ENCODE measurements around the gene SUN1.

DNA sequence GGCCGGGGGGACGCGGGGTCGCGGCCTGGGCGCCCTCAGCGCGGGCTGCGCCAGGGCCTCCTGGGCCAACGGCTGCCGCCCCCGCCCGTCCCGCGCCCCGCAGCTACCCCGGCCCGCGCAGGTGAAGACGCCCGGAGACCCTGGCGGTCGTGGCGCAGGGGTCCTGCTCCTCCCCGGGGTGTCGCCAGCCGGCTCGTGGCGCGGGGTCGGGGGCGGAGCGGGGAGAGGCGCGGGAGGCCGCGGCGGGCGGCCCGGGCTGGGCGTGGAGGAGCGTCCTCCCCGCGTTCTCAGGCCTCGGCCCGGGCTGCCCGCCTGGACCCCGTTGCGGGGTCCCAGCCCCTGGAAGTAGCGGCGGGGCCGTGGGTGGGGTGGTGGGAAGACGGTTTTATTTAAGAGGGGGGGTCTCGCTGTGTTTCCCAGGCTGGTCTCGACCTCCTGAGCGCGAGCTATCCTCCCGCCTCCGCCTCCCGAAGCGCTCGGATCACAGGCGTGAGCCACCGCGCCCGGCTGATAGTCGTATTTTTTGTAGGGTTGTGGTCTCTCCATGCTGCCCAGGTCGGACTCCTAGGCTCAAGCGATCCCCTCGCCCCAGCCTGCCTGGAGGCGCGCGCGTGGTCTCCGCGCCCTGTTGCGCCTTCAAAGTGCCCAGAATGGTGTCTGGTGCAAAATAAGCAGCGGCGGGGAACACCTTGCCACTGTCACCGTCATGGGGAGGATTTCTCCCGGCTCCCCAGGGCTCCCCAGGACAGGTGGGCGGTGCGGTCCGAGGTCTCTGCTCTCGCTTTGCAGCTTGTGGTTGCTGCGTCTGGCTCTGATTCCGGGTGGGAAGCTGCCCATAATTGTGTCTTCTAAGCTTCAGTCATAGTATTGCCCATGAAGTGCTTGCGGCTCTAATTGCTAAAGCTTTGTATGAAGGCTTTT is 15.3 kb upstream of the SUN1 start:
- TF ChIP-seq, protein P1, sequence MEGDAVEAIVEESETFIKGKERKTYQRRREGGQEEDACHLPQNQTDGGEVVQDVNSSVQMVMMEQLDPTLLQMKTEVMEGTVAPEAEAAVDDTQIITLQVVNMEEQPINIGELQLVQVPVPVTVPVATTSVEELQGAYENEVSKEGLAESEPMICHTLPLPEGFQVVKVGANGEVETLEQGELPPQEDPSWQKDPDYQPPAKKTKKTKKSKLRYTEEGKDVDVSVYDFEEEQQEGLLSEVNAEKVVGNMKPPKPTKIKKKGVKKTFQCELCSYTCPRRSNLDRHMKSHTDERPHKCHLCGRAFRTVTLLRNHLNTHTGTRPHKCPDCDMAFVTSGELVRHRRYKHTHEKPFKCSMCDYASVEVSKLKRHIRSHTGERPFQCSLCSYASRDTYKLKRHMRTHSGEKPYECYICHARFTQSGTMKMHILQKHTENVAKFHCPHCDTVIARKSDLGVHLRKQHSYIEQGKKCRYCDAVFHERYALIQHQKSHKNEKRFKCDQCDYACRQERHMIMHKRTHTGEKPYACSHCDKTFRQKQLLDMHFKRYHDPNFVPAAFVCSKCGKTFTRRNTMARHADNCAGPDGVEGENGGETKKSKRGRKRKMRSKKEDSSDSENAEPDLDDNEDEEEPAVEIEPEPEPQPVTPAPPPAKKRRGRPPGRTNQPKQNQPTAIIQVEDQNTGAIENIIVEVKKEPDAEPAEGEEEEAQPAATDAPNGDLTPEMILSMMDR (IDR thresholded peaks at IDR 0.05): no peak
- TF ChIP-seq POLR2AphosphoS5 (IDR thresholded peaks at IDR 0.05): peak in 1 of 3 donors; percentile 18

Data from breast epithelium (tissue), 3 donors.